COLO668 (cell line): Measurements from ENCODE around the gene MRAS.

Experiments
- DNase-seq: peaks from one replicate; lab custom pipeline; 2025; ENCODE audit not compliant: unreplicated experiment; lab: John Stamatoyannopoulos, UW

The MRAS gene

GRCh38 chr3:138384976-138385375, 36.6 kb downstream of the MRAS start:
- DNase-seq, result no peak

GRCh38 chr3:138389144-138389601, 40.8 kb downstream of the MRAS start:
- no peak for DNase-seq

GRCh38 chr3:138389841-138390581, 41.6 kb downstream of the MRAS start:
- DNase-seq, result no peak

- no peak for DNase-seq
Observed at GRCh38 chr3:138390582-138390932, 42.2 kb downstream of the MRAS start.

- no peak for DNase-seq
Observed at GRCh38 chr3:138394156-138394555, 45.8 kb downstream of the MRAS start.

GRCh38 chr3:138394686-138395085, 46.3 kb downstream of the MRAS start:
- no peak for DNase-seq

GRCh38 chr3:138395865-138396751, 47.7 kb downstream of the MRAS start:
- no peak for DNase-seq

GRCh38 chr3:138396752-138397410, 48.5 kb downstream of the MRAS start:
- DNase-seq, result no peak

- no peak for DNase-seq
Observed at GRCh38 chr3:138397983-138398382, 49.6 kb downstream of the MRAS start.

- DNase-seq, result peak; percentile 23
Observed at GRCh38 chr3:138398791-138399575, 50.6 kb downstream of the MRAS start.

- peak; percentile 36 for DNase-seq
Observed at GRCh38 chr3:138399766-138400165, 51.4 kb downstream of the MRAS start.

GRCh38 chr3:138400651-138401070, 52.3 kb downstream of the MRAS start:
- no peak for DNase-seq

- no peak for DNase-seq
Observed at GRCh38 chr3:138401834-138402233, 53.5 kb downstream of the MRAS start.

- no peak for DNase-seq
Observed at GRCh38 chr3:138404121-138404520, 55.7 kb downstream of the MRAS start.

GRCh38 chr3:138405001-138405400, 56.6 kb downstream of the MRAS start:
- no peak for DNase-seq

- DNase-seq, result no peak
Observed at GRCh38 chr3:138405486-138405885, 57.1 kb downstream of the MRAS start.

GRCh38 chr3:138406606-138407005, 58.2 kb downstream of the MRAS start:
- no peak for DNase-seq

GRCh38 chr3:138407236-138407907, 59.0 kb downstream of the MRAS start:
- no peak for DNase-seq

GRCh38 chr3:138408751-138409570, 60.6 kb downstream of the MRAS start:
- no peak for DNase-seq
